Measurements from ENCODE around the gene CREB5.

The CREB5 gene

GRCh38 chr7:28507525-28508282, 95.4 kb downstream of the CREB5 start:
- no peak overlapping the region for H3K4me3 ChIP-seq (ENCODE audit: low read length)
- no peak for TF ChIP-seq CTCF (conservative IDR thresholded peaks at IDR 0.05; ENCODE audit: low read length)

GRCh38 chr7:28509251-28510025, 97.1 kb downstream of the CREB5 start:
- no peak for TF ChIP-seq CTCF (conservative IDR thresholded peaks at IDR 0.05; ENCODE audit: low read length)
- peak; percentile 3 for DNase-seq (ENCODE audit: low read depth)
- H3K4me3 ChIP-seq (ENCODE audit: low read length): no peak overlapping the region

More at GRCh38 chr7:28507525-28508282, 95.4 kb downstream of the CREB5 start:
- no peak for DNase-seq (ENCODE audit: low read depth)

- TF ChIP-seq CTCF (conservative IDR thresholded peaks at IDR 0.05; ENCODE audit: low read length): no peak
- no peak overlapping the region for H3K4me3 ChIP-seq (ENCODE audit: low read length)
- no peak for DNase-seq (ENCODE audit: low read depth)
Measured at GRCh38 chr7:28510026-28510369, 97.7 kb downstream of the CREB5 start.

- TF ChIP-seq CTCF (conservative IDR thresholded peaks at IDR 0.05; ENCODE audit: low read length): no peak
Measured at GRCh38 chr7:28512668-28513440, 100.5 kb downstream of the CREB5 start.

GRCh38 chr7:28516390-28517172, 104.3 kb downstream of the CREB5 start:
- TF ChIP-seq CTCF (conservative IDR thresholded peaks at IDR 0.05; ENCODE audit: low read length): no peak
- no peak for DNase-seq (ENCODE audit: low read depth)
- H3K4me3 ChIP-seq (ENCODE audit: low read length): no peak overlapping the region

More at GRCh38 chr7:28512668-28513440, 100.5 kb downstream of the CREB5 start:
- no peak for DNase-seq (ENCODE audit: low read depth)
- H3K4me3 ChIP-seq (ENCODE audit: low read length): no peak overlapping the region

GRCh38 chr7:28517206-28517605, 104.9 kb downstream of the CREB5 start:
- no peak for DNase-seq (ENCODE audit: low read depth)
- no peak for TF ChIP-seq CTCF (conservative IDR thresholded peaks at IDR 0.05; ENCODE audit: low read length)
- no peak overlapping the region for H3K4me3 ChIP-seq (ENCODE audit: low read length)
